NT2/D1 (cell line): ENCODE results near the gene RPF1.

Experiments used
- YY1 ChIP-seq: IDR thresholded peaks from 2 replicates; pipeline ENCODE4 v1.6.1; 2011; ENCODE audit not compliant: insufficient read length, insufficient read depth
- ZNF274 ChIP-seq: IDR thresholded peaks from 2 replicates; pipeline ENCODE4 v1.6.1; 2011; ENCODE audit warnings: mild to moderate bottlenecking, low read depth, low read length

DNA sequence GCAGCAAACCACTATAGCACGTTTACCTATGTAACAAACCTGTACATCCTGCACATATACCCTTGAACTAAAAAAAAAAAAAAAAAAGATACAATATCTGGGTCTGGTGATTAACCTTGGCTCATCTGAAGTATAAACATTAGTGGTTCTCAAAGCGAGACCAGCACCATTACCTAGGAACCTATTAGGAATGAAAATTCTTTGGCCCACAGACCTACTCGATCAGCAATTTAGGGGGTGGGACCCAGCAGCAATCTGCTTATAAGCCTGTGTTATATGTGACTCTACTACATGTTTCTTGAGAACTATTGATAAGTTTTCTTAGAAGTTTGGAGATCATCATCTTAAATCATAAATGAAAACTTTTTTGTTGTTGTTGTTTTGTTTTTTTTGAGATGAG is 17.4 kb downstream of the RPF1 start:
- TF ChIP-seq YY1, result no peak
- TF ChIP-seq ZNF274, result no peak
